Colonic mucosa (tissue), 4 donors: ENCODE measurements around the gene SLC45A1. TPM values are rescaled to one million over a fixed set of nuclear protein-coding genes. Genes with fewer than 3 reads are reported as not detected.

Source experiments
- DNase-seq: peaks from one replicate; pipeline ENCODE4 v3.0.0-alpha.2; 2020
- H3K27ac ChIP-seq: fragments of 200-600 bp; one replicate; pipeline ENCODE4 v1.8.0; 2021
- H3K27me3 ChIP-seq: fragments of 200-600 bp; one replicate; pipeline ENCODE4 v1.8.0; 2021
- H3K36me3 ChIP-seq: fragments of 200-600 bp; one replicate; pipeline ENCODE4 v1.8.0; 2021
- H3K4me1 ChIP-seq: fragments of 200-600 bp; one replicate; pipeline ENCODE4 v1.8.0; 2021; ENCODE audit warnings: mild to moderate bottlenecking
- H3K4me3 ChIP-seq: fragments of 200-600 bp; one replicate; pipeline ENCODE4 v1.8.0; 2021
- H3K9ac ChIP-seq, 2 donors: one replicate each; pipeline ENCODE4 v1.7.0; 2013; ENCODE audit warnings: control low read depth in 2 of 2, low read depth in 2 of 2, low read length in 2 of 2
- H3K9me3 ChIP-seq: fragments of 200-600 bp; one replicate; pipeline ENCODE4 v1.8.0; 2021
- intact Hi-C: fragments of 100-400 bp; cut with DNase I; formaldehyde crosslinking; loops from one replicate; pipeline ENCODE4 v1.14.1; 2022
- total RNA-seq, 2 donors: library from RNA; stranded (reverse); fragmentation: NEBNext Ultra II Directional in 1 of 2; extraction: Animal tissue kit (Norgen Biotek cat#: 25700) in 1 of 2; gene quantifications; one replicate each; pipeline ENCODE4 v1.2.1, GENCODE V29; 2021
- TF ChIP-seq, protein P1 (sequence below): fragments of 200-600 bp; IDR thresholded peaks from one replicate; pipeline ENCODE4 v1.8.0; 2022; ENCODE audit warnings: antibody characterized with exemption, mild to moderate bottlenecking
- donor health status: healthy.
- donor health status: DM: no; HTN: no; CAD: no.
- donor health status: DM: no; HTN: no; CAD: no.

Gene SLC45A1
- total RNA-seq, 2 donors from 2014 or later: 0.27 to 0.42 TPM

DNA sequence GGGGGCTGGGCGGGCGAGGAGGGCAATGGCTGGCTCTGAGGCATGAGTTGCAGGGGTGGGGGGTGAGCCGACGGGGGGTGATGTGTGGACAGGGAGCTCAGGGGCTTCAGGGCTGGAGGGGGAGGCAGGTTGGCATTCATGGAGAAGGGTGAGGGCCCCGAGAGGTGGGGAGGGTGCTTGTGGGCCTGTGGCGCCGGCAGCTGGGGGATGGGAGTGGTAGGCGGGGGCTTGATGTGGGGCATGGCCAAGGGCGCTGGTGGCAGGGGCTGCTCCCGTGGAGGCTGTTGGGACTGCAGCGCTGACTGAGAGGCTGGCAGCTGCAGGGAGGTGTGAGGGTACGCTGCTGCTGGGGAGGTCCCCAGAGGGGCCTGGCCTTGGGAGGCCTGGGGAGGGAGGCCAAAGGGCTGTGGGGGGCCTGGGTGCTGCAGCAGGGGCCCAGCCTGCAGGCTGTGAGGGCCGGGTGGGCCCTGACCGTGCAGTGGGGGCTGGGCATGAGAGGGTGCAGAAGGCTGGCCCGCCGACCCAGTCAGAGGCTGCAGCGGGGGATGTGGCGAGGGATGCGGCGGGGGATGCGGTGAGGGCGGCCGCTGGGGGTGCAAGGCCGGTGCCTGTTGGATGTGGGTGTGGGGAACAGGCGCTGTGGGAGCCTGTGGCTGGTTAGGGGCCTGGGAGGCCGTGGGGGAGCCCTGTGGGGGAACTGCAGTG lies 42.7 kb downstream of the SLC45A1 start:
- Histone ChIP-seq H3K36me3 (peaks cover 53% of the 10 kb centered on the region), H3K4me1 (no peaks in the 10 kb centered on the region), H3K9me3 (no peaks in the 10 kb centered on the region), H3K27me3 (no peaks in the 10 kb centered on the region), H3K27ac (no peak overlapping the region), H3K4me3 (no peak overlapping the region), H3K9ac (no peak overlapping the region)
- intact Hi-C loops: no loop called here
- DNase-seq: no peak
- TF ChIP-seq, protein P1, sequence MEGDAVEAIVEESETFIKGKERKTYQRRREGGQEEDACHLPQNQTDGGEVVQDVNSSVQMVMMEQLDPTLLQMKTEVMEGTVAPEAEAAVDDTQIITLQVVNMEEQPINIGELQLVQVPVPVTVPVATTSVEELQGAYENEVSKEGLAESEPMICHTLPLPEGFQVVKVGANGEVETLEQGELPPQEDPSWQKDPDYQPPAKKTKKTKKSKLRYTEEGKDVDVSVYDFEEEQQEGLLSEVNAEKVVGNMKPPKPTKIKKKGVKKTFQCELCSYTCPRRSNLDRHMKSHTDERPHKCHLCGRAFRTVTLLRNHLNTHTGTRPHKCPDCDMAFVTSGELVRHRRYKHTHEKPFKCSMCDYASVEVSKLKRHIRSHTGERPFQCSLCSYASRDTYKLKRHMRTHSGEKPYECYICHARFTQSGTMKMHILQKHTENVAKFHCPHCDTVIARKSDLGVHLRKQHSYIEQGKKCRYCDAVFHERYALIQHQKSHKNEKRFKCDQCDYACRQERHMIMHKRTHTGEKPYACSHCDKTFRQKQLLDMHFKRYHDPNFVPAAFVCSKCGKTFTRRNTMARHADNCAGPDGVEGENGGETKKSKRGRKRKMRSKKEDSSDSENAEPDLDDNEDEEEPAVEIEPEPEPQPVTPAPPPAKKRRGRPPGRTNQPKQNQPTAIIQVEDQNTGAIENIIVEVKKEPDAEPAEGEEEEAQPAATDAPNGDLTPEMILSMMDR: no peak

DNA sequence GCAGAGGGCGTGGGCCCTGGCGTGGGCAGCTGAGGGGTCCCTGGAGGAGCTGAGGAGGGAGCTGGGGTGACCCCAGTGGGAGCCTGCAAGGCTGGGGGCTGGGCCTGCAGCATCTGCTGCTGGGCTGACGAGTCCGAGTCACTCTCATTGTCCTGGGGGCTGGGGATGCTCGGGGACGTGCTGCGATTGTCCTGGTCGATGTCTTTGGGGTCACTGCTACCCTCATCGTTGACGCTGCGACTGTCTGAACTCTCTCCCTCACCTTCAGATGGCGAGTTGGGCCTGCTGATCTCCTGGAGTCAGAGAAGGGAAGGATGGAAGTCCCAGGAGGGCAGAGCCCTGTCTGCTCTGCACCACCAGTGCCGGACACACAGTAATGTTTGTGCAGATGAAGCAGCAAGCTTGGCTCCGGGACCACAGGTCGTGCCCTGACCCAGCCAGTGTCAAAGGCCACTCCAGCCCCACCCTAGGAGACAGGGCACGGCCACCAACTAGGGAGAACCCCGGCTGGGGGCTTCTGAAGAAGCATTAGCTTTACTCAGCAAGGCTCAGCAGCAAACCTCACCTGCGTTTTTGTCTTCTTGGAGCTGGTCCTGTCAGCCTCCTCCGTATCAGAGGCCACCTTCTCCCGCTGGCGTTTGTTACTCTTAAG lies 43.4 kb downstream of the SLC45A1 start:
- H3K4me1 ChIP-seq: no peaks in the 10 kb centered on the region
- H3K27ac ChIP-seq: no peak overlapping the region
- TF ChIP-seq, protein P1: no peak

DNA sequence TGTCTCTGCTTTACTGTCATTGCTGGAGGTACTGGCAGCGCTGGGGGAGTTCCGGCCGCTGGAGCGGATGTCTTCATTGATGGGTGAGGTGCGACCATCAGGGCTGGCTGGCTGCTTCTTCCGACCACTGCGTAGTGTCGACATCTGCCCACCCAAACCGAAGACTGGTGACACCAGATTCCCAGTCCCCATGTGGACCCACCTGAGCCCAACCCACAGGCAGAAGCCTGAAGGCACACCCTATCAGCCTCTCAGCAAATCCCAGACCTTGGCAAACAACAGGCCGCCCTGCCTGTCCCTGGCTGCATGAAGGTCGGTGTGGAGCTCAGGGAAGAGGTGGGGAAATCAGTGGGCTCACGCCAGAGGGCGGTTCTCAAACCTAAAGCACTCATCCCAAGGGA lies 44.8 kb downstream of the SLC45A1 start:
- Histone ChIP-seq H3K4me3 (no peak overlapping the region), H3K27me3 (no peaks in the 10 kb centered on the region), H3K9me3 (no peaks in the 10 kb centered on the region), H3K27ac (no peak overlapping the region), H3K9ac (no peak overlapping the region), H3K4me1 (no peaks in the 10 kb centered on the region), H3K36me3 (peaks cover 42% of the 10 kb centered on the region)
- TF ChIP-seq, protein P1: no peak
- no peak for DNase-seq
- intact Hi-C loops: no loop called here

More for the DNA sequence above, 43.4 kb downstream of the SLC45A1 start:
- Histone ChIP-seq H3K27me3 (no peaks in the 10 kb centered on the region), H3K9ac (no peak overlapping the region), H3K4me3 (no peak overlapping the region), H3K9me3 (no peaks in the 10 kb centered on the region), H3K36me3 (peaks cover 56% of the 10 kb centered on the region)
- intact Hi-C loops: no loop called here
- DNase-seq: no peak

DNA sequence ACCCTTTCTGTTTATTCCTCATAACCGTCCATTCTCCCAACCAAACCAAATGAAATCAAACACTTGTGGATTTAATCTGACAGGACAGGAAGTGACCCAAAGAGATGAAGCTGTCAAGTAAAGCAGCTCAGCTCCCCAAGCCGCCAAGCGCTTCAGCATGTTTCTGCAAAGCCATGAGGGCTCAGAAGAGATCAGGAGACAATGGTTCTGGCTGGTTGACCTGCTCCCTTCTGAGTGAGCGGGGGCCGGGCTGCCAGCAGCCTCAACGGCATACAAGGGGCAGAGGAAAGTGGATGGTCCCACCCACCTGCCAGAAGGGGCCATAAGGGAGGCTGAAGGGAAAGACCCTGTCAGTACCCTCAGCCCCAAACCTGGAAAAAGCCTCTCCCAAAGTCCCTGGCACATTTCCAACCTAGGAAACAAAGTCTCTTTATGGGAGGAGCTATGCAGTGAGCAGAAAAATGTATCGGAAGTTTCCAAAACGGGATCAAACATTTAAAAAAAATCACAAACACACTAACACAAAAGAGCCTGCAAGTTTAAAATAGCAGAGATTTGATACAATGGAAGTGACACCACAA lies 45.4 kb downstream of the SLC45A1 start:
- intact Hi-C loops: no loop called here
- Histone ChIP-seq H3K4me3 (no peak overlapping the region), H3K9me3 (no peaks in the 10 kb centered on the region), H3K4me1 (no peaks in the 10 kb centered on the region), H3K27ac (no peak overlapping the region), H3K27me3 (no peaks in the 10 kb centered on the region), H3K36me3 (peaks cover 36% of the 10 kb centered on the region), H3K9ac (no peak overlapping the region)
- DNase-seq: no peak
- TF ChIP-seq, protein P1: no peak

DNA sequence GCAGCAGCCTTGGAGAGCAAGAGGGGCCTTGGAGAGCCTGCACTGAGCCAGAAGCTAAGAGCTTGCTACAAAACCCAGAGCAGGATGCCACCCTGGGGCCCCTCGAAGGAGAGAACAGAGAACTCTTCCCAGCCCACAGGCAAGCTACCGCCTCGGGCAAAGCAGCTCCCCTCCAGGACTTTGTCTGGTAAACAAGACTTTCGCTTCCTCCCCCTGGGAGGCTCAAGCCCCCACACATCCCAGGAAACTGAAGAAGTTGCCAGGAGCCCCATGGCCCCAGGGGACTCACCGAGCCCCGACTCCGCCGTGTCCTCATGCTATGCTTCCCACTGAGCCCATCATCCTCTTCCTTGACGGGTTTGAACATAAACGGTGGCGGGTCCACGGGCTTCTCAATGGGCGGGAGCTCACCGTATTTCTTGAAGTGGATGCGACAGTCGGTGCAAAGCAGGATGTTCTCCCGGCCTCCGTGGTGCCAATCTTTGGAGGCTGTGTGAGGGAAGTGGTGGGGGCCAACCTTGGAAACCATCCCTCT lies 45.9 kb downstream of the SLC45A1 start:
- intact Hi-C loops: no loop called here
- H3K9ac ChIP-seq: no peak overlapping the region
- H3K27ac ChIP-seq: no peak overlapping the region

More for the DNA sequence above, 45.9 kb downstream of the SLC45A1 start:
- Histone ChIP-seq H3K4me3 (no peak overlapping the region), H3K4me1 (no peaks in the 10 kb centered on the region), H3K9me3 (no peaks in the 10 kb centered on the region), H3K27me3 (no peaks in the 10 kb centered on the region), H3K36me3 (peaks cover 32% of the 10 kb centered on the region)
- no peak for DNase-seq
- TF ChIP-seq, protein P1: no peak
